ENCODE data around the gene TEX29.

The TEX29 gene

GRCh38 chr13:111318386-111318785 lies 2.1 kb upstream of the TEX29 start:
- FAIRE-seq, result no peak

DNA sequence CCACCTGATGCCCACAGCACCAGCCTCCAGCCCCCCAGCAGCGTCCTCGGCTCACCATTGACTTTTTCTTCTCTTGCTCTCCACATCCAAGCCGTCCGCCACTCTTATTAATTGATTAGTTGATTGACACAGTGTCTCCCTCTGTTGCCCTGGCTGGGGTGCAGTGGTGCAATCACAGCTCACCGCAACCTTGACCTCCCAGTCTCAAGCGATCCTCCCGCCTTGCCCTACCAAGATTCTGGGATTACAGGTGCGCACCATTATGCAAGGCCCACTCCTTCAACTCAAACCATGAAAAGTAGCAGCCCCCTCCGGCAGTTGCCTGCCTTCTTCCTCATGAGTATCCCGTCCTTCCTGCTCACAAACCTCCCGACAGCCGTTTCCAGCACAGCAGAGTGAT lies 921 bp upstream of the TEX29 start:
- no peak for DNase-seq (ENCODE audit: extremely low spot score, insufficient read length, low read depth)
- FAIRE-seq, result no peak

More at GRCh38 chr13:111318386-111318785, 2.1 kb upstream of the TEX29 start:
- no peak for DNase-seq (ENCODE audit: extremely low spot score, insufficient read length, low read depth)

GRCh38 chr13:111322001-111322915 lies 1.8 kb downstream of the TEX29 start:
- FAIRE-seq, result no peak
- no peak for DNase-seq (ENCODE audit: extremely low spot score, insufficient read length, low read depth)

DNA sequence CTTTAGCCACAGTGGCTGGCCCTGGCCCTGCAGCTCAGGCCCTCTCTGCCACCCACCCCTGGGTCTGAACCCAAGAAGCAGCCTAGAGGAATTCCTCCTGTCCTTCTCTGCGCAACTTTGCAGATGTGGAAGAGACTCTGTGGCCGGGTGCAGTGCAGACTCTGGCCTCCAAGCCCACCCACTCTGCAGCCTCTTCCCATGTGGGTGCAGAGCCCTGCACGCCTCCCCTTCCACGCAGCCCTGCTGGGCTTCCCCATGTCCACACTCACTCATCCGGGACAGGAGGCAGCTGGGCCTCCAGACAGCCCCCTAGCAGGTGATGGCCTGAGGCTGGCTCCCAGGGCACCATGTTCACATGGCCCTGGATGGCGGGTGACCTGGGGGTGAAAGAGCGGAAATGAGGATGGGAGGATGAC lies 2.5 kb downstream of the TEX29 start:
- no peak for FAIRE-seq
- no peak for DNase-seq (ENCODE audit: extremely low spot score, insufficient read length, low read depth)

DNA sequence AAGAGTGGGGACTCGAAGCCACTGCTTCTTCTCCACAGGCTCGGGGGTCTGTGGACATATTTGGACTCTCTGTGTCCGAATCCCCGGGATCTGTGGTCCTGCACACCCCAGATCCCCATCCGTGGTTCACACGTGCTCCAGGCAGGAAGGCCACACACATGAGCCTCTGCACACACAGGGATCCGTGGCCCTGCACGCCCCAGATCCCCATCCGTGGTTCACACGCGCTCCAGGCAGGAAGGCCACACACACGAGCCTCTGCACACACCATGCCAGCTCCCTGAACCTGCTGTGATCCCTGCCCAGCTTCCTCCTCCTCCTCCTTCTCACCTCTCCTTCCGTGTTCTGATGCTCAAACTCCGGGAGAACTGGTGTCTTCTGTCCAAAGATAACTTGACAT lies 3.1 kb downstream of the TEX29 start:
- no peak for DNase-seq (ENCODE audit: extremely low spot score, insufficient read length, low read depth)
- FAIRE-seq, result no peak

GRCh38 chr13:111323950-111324651 lies 3.7 kb downstream of the TEX29 start:
- FAIRE-seq (no peak), DNase-seq (ENCODE audit: extremely low spot score, insufficient read length, low read depth) (no peak)

- DNase-seq (ENCODE audit: extremely low spot score, insufficient read length, low read depth) (no peak), FAIRE-seq (no peak)
These were observed 4.3 kb downstream of the TEX29 start for GRCh38 chr13:111324736-111325135.

DNA sequence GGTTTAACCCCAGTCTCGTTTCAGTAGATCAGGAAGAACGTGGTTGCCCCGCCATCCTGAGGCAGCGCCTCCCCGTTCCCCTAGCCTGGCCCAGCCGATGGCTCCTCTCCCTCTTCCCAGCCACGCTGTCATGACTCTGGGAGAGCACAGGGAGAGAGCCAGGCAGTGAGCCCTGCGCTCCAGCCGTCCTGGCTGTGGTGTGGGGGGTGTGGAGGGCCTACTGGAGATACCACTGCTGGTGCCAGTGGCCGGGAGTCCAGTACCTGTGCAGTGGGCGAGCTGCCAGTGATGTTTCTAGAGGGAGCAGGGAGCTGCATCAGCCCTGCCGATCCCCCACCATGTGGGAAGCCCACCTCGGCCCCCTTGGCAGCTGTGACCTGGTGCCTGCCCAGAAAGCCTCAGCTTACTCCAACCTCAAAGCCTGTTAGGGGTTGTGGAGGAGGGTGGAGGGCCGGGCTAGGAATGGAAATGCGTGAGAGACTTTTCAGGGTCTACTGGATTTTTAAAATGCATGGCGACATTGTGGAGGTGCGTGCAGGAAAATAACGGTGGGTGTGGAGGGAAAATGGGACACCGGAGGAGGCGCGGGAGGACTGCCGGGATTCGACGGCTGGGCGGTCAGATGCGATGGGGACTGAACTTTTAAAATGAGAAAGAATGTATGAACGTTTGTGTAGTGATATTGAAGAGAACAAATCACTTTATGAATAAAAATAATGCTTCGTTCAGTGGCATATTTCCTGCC lies 4.9 kb downstream of the TEX29 start:
- no peak for DNase-seq (ENCODE audit: extremely low spot score, insufficient read length, low read depth)
- FAIRE-seq, result no peak

GRCh38 chr13:111325941-111326620 lies 5.6 kb downstream of the TEX29 start:
- DNase-seq (ENCODE audit: extremely low spot score, insufficient read length, low read depth) (no peak), FAIRE-seq (no peak)

DNA sequence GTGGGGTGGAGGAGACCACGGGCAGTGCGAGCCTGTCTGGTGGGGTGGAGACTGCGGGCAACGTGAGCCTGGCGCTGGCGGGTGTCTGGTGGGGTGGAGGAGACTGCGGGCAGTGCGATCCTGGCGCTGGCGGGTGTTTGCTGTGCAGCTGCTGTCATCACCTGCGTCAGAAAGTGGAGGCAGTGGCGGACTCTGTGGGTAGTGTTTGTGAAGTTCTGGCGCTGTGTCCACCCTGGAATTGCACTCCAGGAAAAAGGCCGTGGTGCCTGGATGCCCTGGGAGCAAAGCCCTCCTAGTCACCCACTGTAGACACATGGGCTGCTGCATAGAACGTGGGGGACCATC lies 6.2 kb downstream of the TEX29 start:
- no peak for DNase-seq (ENCODE audit: extremely low spot score, insufficient read length, low read depth)
- FAIRE-seq, result no peak

- no peak for FAIRE-seq
- DNase-seq (ENCODE audit: extremely low spot score, insufficient read length, low read depth), result no peak
These were observed 6.7 kb downstream of the TEX29 start for GRCh38 chr13:111326981-111327642.

GRCh38 chr13:111327730-111328573 lies 7.5 kb downstream of the TEX29 start:
- no peak for DNase-seq (ENCODE audit: extremely low spot score, insufficient read length, low read depth)
- no peak for FAIRE-seq

DNA sequence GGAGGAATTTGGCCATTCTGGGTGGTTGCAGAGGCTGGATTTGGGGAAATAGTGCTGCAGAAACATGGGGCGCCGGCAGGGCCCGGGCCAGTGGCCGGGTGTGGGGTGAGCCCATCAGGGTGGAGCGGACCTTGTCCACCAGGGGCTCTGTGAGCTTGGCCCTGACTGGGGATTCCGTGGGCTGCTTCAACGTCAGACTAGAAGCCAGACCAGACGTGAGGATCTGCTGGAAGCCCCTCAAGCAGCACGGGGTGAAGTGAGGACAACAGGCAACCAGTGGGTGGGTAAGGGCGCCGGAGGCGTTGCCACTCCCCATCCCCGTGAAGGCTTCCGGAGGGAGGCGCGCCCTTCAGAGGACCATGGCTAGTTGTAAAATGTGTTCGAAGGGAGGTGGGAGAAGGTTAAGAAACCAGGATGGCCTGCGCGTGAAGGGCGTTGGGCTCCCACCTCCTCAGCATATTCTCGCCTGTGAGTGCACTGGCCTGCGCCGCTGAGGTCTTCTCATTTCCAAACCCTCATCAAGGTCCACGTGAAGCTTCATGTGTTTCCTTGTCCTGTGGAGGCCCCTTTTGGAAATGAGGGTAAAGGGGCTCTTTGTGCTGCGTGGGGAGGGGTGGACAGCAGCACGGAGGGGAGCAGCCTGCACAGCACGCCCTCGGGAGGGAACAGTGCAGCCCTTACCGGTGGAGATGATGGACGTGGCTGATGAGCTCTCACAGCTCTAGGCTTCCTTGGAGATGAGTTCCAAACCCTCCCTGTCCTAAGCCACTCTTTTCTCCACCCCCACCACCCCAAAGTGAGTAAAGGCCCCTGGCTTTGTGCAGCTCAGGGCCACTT lies 8.3 kb downstream of the TEX29 start:
- FAIRE-seq, result no peak
- no peak for DNase-seq (ENCODE audit: extremely low spot score, insufficient read length, low read depth)

- DNase-seq (ENCODE audit: extremely low spot score, insufficient read length, low read depth) (no peak), FAIRE-seq (no peak)
These were observed 9.2 kb downstream of the TEX29 start for GRCh38 chr13:111329641-111330040.

DNA sequence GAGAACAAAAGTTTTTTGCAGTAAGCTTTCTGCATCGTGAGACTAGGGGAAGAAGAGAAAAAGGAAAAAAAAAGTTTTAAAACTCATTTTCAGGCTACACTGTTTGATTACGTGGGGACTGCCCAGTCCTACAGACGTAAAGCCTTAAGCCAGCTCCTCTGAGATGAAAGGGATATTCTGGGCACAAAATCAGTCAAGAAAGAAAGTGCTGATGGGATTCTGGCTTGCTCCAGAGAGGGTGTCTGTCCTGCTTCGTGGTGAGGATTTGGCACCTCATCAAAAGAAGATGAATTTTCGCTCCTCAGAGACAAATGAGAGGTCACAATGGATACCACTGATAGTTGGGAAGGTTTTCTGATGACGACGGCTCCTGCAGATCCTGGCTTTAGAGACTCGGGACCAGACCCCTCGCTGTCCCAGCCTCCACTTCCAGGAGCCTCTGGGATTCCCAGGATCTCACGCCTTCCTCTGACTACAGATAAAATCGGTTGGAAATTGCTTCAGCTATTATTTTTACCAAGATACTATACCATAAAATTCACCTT lies 9.7 kb downstream of the TEX29 start:
- no peak for DNase-seq (ENCODE audit: extremely low spot score, insufficient read length, low read depth)
- FAIRE-seq, result no peak

DNA sequence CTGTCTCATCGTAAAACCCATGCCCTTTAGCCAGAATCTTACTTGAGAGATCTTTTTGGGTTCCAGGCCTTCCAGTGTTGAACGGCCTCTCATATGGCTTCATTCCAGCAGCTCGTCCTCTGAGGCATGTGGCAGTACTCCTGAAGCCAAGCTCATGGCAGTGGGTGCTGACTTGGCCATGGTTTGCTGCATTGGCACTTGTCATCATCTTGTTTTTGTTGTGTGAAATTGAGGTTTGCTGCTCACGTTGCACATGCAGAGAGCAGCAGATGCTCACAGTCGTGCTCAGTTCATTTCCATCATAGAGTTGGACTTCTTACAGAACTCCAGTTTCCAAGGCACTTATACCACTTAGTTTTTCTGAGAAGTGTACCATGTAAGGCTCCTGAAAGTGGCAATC lies 14.9 kb downstream of the TEX29 start:
- FAIRE-seq (no peak), DNase-seq (ENCODE audit: extremely low spot score, insufficient read length, low read depth) (no peak)

GRCh38 chr13:111336666-111337065 lies 16.2 kb downstream of the TEX29 start:
- FAIRE-seq, result no peak
- DNase-seq (ENCODE audit: extremely low spot score, insufficient read length, low read depth), result no peak

GRCh38 chr13:111337206-111337605 lies 16.8 kb downstream of the TEX29 start:
- no peak for FAIRE-seq
- no peak for DNase-seq (ENCODE audit: extremely low spot score, insufficient read length, low read depth)
